Measurements from ENCODE around the gene SCN3B.
A peak's percentile ranks its signal among the peaks of the same experiment; 100 is the strongest.
"Not testable (repeated sequence)": the region's sequence is repeated elsewhere in the genome, so short reads cannot be mapped to it uniquely, and the experiment has no call there.

Gene SCN3B

DNA sequence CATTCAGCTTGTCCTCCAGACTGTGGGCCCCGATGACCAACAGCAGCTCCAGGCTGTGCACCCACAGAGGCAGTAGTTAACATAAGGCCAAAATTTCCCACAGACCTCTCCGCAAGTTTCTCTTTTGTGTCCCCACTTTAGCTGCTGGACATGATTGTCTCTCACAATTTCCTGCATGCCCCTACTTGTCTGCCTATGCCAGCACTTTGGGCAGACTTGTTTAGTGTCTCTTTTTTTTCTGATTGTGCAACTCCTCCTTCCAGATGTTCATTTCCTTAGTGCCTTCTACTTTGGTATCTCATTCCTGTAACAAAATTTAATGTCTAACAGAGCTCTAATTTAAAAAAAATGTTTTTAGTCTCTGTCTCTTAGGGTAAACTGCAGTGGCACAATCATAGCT is 23.8 kb upstream of the SCN3B start:
- H3K9ac ChIP-seq (ENCODE audit: low read depth, low read length) = no peak overlapping the region
- no peaks in the 10 kb centered on the region for H3K36me3 ChIP-seq (ENCODE audit: insufficient read depth, low read length)
- peaks cover 6% of the 10 kb centered on the region; the same call in 1 of the 2 replicates for H3K9me3 ChIP-seq (ENCODE audit: control insufficient read depth, insufficient read depth, low read length)
- H3K4me1 ChIP-seq (ENCODE audit: insufficient read depth, low read length) = no peaks in the 10 kb centered on the region

DNA sequence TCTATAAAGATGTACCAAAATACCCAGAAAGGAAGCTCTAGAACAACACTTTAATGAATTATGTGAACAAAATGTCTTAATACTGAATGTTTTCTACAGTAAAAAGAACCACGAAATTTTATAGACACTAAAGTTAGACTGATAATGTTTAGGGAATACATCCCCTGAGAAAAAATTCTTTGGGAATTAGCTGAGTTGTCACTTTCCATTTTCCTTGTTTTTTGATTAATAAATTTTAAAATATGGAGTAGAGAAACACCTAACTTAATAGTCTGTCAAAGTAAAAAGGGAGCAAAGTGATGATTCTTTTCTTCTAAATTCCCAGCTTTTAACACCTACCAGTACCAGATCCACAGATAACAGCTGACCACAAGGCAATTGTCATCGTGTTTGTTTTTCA is 23.1 kb upstream of the SCN3B start:
- peaks cover 6% of the 10 kb centered on the region; the same call in 1 of the 2 replicates for H3K9me3 ChIP-seq (ENCODE audit: control insufficient read depth, insufficient read depth, low read length)
- H3K4me1 ChIP-seq (ENCODE audit: insufficient read depth, low read length) = no peaks in the 10 kb centered on the region
- no peaks in the 10 kb centered on the region for H3K36me3 ChIP-seq (ENCODE audit: insufficient read depth, low read length)
- H3K9ac ChIP-seq (ENCODE audit: low read depth, low read length) = no peak overlapping the region

DNA sequence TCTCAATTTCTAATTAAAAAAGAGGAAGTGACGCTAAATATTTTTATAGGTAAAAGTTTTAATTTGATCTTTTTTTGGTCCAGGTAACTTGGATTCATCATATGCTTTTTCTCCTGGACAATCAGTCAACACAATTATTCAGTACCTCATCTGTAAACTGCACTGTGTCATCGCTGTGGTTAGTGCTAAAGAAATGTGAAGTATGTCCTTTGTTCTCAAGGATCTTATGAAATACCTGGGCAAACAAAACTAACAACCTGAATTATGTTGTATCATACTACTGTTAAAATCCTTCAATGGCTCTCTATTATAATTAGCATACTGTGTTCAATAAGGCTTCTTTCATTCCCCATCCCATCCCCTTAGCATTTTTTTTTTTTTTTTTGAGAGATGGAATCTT is 19.9 kb upstream of the SCN3B start:
- no peaks in the 10 kb centered on the region for H3K4me1 ChIP-seq (ENCODE audit: insufficient read depth, low read length)
- peaks cover 6% of the 10 kb centered on the region; the same call in 1 of the 2 replicates for H3K9me3 ChIP-seq (ENCODE audit: control insufficient read depth, insufficient read depth, low read length)
- H3K9ac ChIP-seq (ENCODE audit: low read depth, low read length) = no peak overlapping the region
- no peaks in the 10 kb centered on the region for H3K36me3 ChIP-seq (ENCODE audit: insufficient read depth, low read length)

DNA sequence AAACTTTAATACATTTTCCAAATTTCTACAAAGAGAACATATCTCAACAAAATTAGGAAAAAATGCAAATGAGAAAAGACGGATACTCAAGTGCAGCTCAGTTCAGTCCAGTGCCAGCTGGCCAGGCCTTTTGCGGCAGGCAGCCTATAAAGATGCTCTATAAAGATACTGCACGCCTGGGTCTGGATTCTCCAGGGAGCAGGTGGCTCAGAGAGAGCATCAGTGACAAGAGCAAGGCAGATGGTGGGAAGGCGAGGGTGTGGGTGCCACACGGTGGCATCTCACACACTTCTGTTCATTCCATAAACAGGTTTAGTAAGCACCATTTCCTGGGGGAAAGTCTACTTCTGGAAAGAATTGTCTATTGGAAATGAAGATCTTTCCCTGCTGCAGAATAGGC is 18.1 kb upstream of the SCN3B start:
- Histone ChIP-seq H3K9me3 (ENCODE audit: control insufficient read depth, insufficient read depth, low read length) (peaks cover 6% of the 10 kb centered on the region; the same call in 1 of the 2 replicates), H3K4me1 (ENCODE audit: insufficient read depth, low read length) (no peaks in the 10 kb centered on the region), H3K36me3 (ENCODE audit: insufficient read depth, low read length) (no peaks in the 10 kb centered on the region), H3K9ac (ENCODE audit: low read depth, low read length) (no peak overlapping the region)

DNA sequence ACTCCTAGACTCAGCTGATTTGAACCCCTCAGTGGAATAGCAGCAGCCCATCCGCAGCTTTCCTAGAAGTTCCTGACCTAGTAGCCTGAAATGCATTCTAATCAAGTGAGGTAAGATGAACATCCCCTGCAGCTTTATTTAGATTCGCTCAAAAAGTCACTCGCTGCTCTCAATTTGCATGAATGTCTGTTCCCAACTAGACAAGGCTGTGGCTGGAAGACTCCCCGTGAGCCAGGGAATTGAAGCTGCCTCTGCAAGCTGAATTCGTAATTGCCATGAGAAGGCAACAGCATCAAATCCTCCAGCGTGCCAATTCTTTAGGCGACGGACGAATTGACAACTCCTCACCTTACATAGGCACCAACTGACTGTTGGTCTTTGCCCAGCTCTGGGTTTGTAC is 17.1 kb upstream of the SCN3B start:
- H3K4me1 ChIP-seq (ENCODE audit: insufficient read depth, low read length) = no peaks in the 10 kb centered on the region
- H3K36me3 ChIP-seq (ENCODE audit: insufficient read depth, low read length) = no peaks in the 10 kb centered on the region
- no peak overlapping the region for H3K9ac ChIP-seq (ENCODE audit: low read depth, low read length)

DNA sequence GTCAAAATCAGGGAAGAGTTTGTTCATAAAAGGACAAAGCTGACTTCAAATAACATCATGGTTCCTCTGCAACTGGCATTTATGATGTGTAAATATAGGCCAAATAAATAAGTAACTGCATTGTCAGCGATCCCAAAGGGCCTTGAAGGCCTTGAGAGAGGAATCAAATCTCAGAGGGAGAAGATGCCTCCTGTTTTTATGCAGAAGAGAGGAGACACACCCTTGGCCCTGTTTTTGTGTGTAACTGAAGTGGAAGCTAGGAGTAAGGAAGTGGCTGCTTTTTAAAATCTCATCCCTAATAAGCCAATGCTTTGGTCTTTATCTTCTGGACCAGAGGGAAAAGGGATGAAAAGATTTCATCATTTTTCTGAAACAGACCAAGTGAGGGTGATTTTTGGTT is 15.7 kb upstream of the SCN3B start:
- Histone ChIP-seq H3K36me3 (ENCODE audit: insufficient read depth, low read length) (no peaks in the 10 kb centered on the region), H3K9ac (ENCODE audit: low read depth, low read length) (no peak overlapping the region), H3K4me1 (ENCODE audit: insufficient read depth, low read length) (no peaks in the 10 kb centered on the region), H3K9me3 (ENCODE audit: control insufficient read depth, insufficient read depth, low read length) (no peaks in the 10 kb centered on the region)

More for the DNA sequence above, 17.1 kb upstream of the SCN3B start:
- peaks cover 6% of the 10 kb centered on the region; the same call in 1 of the 2 replicates for H3K9me3 ChIP-seq (ENCODE audit: control insufficient read depth, insufficient read depth, low read length)

DNA sequence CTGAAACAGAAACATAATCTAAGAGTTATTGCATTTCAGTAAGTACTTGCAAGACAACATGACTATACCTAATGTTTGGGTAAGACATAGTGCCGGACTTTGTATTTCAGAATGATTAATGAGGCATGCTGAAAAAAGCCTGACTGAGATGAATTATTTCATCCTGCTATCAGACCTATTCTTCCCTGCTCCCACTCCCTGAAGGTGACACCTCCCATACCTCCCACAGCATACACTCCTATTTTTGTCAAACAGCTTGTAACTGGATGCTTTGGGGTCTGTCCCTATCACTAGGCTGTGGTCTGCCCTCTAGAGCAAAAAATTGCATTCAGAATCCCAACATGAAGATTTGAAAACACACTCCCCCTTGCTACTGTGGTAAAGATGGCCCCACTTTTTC is 10.9 kb upstream of the SCN3B start:
- H3K9me3 ChIP-seq (ENCODE audit: control insufficient read depth, insufficient read depth, low read length) = no peaks in the 10 kb centered on the region
- no peaks in the 10 kb centered on the region for H3K36me3 ChIP-seq (ENCODE audit: insufficient read depth, low read length)
- no peak overlapping the region for H3K9ac ChIP-seq (ENCODE audit: low read depth, low read length)
- H3K4me1 ChIP-seq (ENCODE audit: insufficient read depth, low read length) = no peaks in the 10 kb centered on the region

DNA sequence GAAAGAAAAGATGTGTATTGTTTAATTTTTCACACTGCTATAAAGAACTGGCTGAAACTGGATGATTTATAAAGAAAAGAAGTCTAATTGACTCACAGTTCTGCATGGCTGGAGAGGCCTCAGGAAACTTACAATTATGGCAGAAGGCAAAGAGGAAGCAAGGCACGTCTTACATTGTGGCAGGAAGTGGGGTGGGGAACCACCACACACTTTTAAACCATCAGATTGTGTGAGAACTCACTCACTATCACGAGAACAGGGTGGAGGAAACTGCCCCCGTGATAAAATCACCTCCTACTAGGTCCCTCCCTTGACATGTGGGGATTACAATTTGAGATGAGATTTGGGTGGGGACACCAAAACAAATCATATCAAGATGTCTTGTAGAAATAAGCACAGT is 5.5 kb upstream of the SCN3B start:
- H3K36me3 ChIP-seq (ENCODE audit: insufficient read depth, low read length); H3K9me3 ChIP-seq (ENCODE audit: control insufficient read depth, insufficient read depth, low read length); H3K4me1 ChIP-seq (ENCODE audit: insufficient read depth, low read length); H3K9ac ChIP-seq (ENCODE audit: low read depth, low read length): not testable (repeated sequence)

DNA sequence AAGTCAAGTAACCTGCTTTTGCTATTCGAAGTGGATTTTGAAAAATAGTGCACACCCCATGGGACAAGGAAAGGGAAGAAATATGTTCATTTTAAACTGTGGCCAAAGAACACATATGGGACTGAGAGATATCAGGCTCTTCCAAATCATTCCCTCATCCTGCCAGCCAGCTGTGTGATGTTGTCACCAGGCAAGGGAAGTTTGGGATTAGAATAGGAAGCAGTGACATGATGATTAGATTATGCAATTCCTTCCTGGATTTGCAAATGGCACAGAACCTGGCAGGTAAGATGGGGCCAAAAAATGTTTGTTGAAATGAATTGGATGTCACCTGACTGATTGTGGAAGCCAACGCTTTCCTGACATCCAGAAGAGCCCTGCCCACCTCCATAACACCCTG is 4.9 kb upstream of the SCN3B start:
- Histone ChIP-seq H3K4me1 (ENCODE audit: insufficient read depth, low read length) (no peaks in the 10 kb centered on the region), H3K9me3 (ENCODE audit: control insufficient read depth, insufficient read depth, low read length) (no peaks in the 10 kb centered on the region), H3K36me3 (ENCODE audit: insufficient read depth, low read length) (no peaks in the 10 kb centered on the region), H3K9ac (ENCODE audit: low read depth, low read length) (no peak overlapping the region)

DNA sequence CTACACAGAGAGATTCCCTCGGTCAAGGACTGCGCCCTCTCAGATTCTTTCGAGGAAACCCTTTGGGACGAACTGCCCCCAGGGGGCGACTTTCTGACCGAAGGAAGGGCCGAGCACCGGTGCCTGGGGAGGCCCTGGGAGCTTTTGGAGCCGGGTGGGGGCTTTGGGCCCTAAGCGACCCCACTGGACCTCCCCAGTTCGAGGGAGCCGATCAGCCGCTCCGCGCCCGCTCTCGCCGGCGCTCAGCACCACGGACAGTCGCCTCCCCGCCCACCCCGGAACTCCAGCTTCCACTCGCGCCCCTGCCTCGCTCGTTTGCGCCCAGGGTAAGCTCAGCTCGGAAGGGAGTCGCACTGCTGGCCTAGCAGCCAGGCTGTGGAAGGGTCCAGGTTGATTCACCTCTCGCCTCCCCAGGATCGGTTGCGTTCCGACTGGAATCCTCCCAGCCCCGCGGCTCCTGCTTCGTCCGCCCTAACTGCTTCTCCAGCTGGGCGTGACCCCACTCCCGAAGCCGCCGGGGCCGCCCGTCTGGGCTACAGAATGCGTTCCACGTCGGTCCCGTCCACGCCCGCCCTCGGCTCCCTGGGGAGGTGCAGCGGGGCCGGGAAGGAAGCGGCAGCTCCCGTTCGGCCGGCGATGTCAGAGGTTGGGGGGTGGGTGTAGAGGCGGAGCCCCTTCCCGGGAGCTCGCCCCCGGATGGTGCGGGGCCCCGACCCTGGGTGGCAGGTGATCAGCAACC is 428 bp downstream of the SCN3B start:
- Histone ChIP-seq H3K36me3 (ENCODE audit: insufficient read depth, low read length) (no peaks in the 10 kb centered on the region), H3K9me3 (ENCODE audit: control insufficient read depth, insufficient read depth, low read length) (no peaks in the 10 kb centered on the region), H3K4me1 (ENCODE audit: insufficient read depth, low read length) (no peaks in the 10 kb centered on the region), H3K9ac (ENCODE audit: low read depth, low read length) (peak overlapping the region; percentile 95; the same call in 1 of the 2 replicates)

DNA sequence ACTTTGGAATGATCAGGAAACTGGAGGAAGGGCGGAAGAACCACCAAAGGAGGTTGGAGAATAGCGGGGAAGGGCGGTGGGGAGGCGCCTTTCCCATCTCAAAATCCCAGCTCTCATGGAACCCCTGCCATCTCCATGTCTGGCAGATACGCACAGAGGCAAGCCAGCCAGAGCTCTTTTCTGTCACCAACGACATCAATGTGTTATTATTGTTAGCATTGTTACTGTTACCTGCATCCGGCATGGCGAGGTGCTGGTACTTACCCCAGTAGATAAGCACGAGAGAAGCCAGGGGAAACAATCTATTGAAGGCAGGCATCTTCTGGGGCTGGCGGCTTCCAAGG is 969 bp downstream of the SCN3B start:
- Histone ChIP-seq H3K4me1 (ENCODE audit: insufficient read depth, low read length) (no peaks in the 10 kb centered on the region), H3K36me3 (ENCODE audit: insufficient read depth, low read length) (no peaks in the 10 kb centered on the region), H3K9ac (ENCODE audit: low read depth, low read length) (peak overlapping the region; percentile 95; the same call in 1 of the 2 replicates), H3K9me3 (ENCODE audit: control insufficient read depth, insufficient read depth, low read length) (no peaks in the 10 kb centered on the region)

DNA sequence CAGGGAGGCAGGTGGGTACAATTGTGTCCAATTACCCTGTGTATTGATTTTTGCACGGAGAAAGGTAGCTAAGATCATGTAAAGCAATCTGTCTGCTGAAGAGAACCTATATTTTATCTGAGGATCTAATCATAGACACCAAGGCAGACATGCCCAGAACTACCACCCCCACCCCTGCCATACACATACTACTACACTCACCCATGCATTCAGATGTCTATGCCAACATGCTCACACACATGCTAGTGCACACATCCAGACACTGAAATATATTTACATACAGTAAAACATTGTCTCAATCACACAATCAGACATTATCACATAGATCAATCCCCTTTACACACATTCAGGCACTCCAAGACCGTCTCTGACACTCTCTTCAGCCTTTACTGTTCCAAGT is 1.8 kb downstream of the SCN3B start:
- H3K4me1 ChIP-seq (ENCODE audit: insufficient read depth, low read length) = no peaks in the 10 kb centered on the region
- no peaks in the 10 kb centered on the region for H3K36me3 ChIP-seq (ENCODE audit: insufficient read depth, low read length)
- H3K9me3 ChIP-seq (ENCODE audit: control insufficient read depth, insufficient read depth, low read length) = no peaks in the 10 kb centered on the region
- no peak overlapping the region for H3K9ac ChIP-seq (ENCODE audit: low read depth, low read length)

DNA sequence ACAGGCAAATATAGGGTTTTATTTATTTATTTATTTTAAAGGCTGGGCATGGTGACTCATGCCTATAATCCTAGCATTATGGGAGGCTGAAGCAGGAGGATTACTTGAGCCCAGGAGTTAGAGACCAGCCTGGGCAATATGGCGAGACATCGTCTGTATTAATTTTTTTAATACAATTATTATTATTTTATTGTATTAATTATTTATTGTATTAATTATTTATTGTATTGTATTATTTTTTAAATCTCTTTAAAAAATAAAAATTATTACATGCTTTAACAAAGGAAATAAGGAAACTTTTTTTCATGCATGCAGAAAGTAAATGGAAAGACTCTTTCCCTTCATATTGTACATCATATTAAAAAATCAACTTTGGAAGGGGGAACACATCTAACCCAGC is 3.5 kb downstream of the SCN3B start:
- H3K9ac ChIP-seq (ENCODE audit: low read depth, low read length) = no peak overlapping the region
- H3K9me3 ChIP-seq (ENCODE audit: control insufficient read depth, insufficient read depth, low read length) = no peaks in the 10 kb centered on the region
- H3K4me1 ChIP-seq (ENCODE audit: insufficient read depth, low read length) = no peaks in the 10 kb centered on the region
- no peaks in the 10 kb centered on the region for H3K36me3 ChIP-seq (ENCODE audit: insufficient read depth, low read length)

DNA sequence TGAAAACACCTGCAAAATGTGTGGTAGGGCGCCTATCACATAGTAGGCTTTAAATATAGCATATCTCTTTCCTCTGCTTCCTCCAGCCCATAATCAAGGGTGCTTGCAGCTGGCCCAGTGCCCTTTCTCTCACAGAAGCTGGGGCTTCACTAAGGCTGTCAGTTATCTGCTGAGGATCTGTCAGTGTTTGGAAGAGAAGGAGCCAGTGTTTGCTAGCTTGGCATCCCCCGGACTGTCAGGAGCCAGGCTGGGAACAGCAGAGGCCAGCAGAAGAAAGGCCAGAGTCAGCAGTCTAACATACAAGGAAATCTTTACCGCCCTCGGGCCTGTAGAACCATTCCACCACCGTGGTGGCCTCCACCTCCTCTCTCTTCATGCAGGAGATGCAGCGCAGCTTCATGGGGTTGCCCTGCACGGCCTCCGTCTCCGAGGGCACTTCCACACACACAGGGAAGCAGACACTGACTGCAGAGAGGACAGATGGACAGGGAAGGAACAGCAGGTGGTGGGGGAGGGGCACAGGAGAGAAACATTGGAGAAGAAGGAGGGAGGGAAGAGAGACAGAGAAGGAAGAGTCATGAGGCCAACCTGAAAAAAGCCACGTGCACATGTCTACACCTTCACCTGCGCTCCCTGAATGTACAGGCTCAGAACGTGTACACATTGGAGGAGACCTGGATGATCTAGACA is 9.0 kb downstream of the SCN3B start:
- Histone ChIP-seq H3K36me3 (ENCODE audit: insufficient read depth, low read length) (no peaks in the 10 kb centered on the region), H3K9ac (ENCODE audit: low read depth, low read length) (no peak overlapping the region), H3K9me3 (ENCODE audit: control insufficient read depth, insufficient read depth, low read length) (no peaks in the 10 kb centered on the region), H3K4me1 (ENCODE audit: insufficient read depth, low read length) (peaks cover 8% of the 10 kb centered on the region)

DNA sequence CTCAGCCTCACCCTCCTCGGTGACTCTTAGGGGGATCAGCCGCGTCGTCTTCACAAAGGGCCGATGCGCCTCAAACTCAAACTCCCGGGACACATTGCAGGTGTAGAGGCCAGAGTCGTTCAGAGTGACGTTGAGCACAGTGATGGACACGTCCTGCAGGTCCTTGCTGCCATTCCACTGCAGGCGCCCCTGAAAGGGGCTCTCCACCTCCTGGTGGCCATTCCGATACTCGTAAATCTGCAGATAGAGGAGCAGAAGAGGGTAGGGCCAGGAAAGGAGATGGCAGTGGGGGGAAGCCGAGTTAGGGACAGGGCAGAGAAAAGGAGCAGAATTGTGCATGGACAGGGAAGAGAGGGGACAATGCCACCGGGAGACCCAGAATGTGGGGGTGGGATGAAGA is 12.0 kb downstream of the SCN3B start:
- Histone ChIP-seq H3K36me3 (ENCODE audit: insufficient read depth, low read length) (no peaks in the 10 kb centered on the region), H3K9ac (ENCODE audit: low read depth, low read length) (no peak overlapping the region), H3K4me1 (ENCODE audit: insufficient read depth, low read length) (peaks cover 8% of the 10 kb centered on the region), H3K9me3 (ENCODE audit: control insufficient read depth, insufficient read depth, low read length) (no peaks in the 10 kb centered on the region)
